MM.1S (cell line): ENCODE data around the gene DACH1.

ENCODE experiments used
- CTCF ChIP-seq: fragments of 300-600 bp; sonication (generic); IDR thresholded peaks from 2 replicates; pipeline ENCODE4 v1.5.1; 2016; ENCODE audit warnings: antibody characterized with exemption, low read length, mixed read lengths
- EZH2 ChIP-seq: fragments of 300-600 bp; sonication (generic); optimal IDR thresholded peaks from 2 replicates; pipeline ENCODE3; 2017; ENCODE audit warnings: low read depth, mild to moderate bottlenecking, antibody characterized with exemption, low read length, mixed read lengths
- EZH2phosphoT487 ChIP-seq: fragments of 300-600 bp; sonication (generic); IDR thresholded peaks from 2 replicates; pipeline ENCODE4 v1.6.1; 2018; ENCODE audit warnings: antibody characterized with exemption, low read length

GRCh38 chr13:71485913-71486312 is 381.1 kb downstream of the DACH1 start:
- TF ChIP-seq CTCF (no peak), EZH2 (no peak), EZH2phosphoT487 (no peak)
